Ovary (tissue), 3 donors: Measurements from ENCODE around the gene ALPI.

Source experiments
- CTCF ChIP-seq, 3 donors: fragments of 450-650 bp in 2 of 3; fragments of 200-600 bp in 1 of 3; IDR thresholded peaks; one replicate each; pipeline versions ENCODE4 v1.5.1 to v1.8.0; 2016 to 2022; ENCODE audit warnings: antibody characterized with exemption in 3 of 3, mild to moderate bottlenecking in 1 of 3
- EP300 ChIP-seq: sonication (generic); formaldehyde crosslinking; IDR thresholded peaks from one replicate; pipeline ENCODE4 v1.6.1; 2017; ENCODE audit warnings: antibody characterized with exemption
- POLR2A ChIP-seq: fragments of 450-650 bp; IDR thresholded peaks from one replicate; pipeline ENCODE4 v1.6.1; 2017; ENCODE audit warnings: antibody characterized with exemption, mild to moderate bottlenecking, moderate library complexity
- donor health status: DM: no; HTN: no; CAD: no.

- TF ChIP-seq POLR2A (no peak), CTCF (IDR thresholded peaks at IDR 0.05) (no peak), EP300 (no peak)
These were observed 38.5 kb upstream of the ALPI start for GRCh38 chr2:232417489-232417888.
